ENCODE measurements around the gene NCAPG2.

NCAPG2 gene

GRCh38 chr7:158616050-158616449 is 88.6 kb downstream of the NCAPG2 start:
- no peak for DNase-seq (ENCODE audit: low spot score)
- H3K9me3 ChIP-seq (ENCODE audit: severe bottlenecking): no peaks in the 10 kb centered on the region
- no peak overlapping the region for H3K4me3 ChIP-seq (ENCODE audit: severe bottlenecking)
- ATAC-seq (ENCODE audit: low read depth): no peak
- no peak overlapping the region for H3K27ac ChIP-seq (ENCODE audit: poor library complexity, severe bottlenecking)
- H3K27me3 ChIP-seq (ENCODE audit: insufficient read depth, poor library complexity, severe bottlenecking): no peaks in the 10 kb centered on the region
- H3K4me1 ChIP-seq (ENCODE audit: insufficient read depth, poor library complexity, severe bottlenecking): no peaks in the 10 kb centered on the region
- TF ChIP-seq CTCF (IDR thresholded peaks at IDR 0.05; ENCODE audit: poor library complexity, severe bottlenecking): no peak
- peaks cover 3% of the 10 kb centered on the region; the same call in 1 of the 2 replicates for H3K36me3 ChIP-seq (ENCODE audit: low read depth)

DNA sequence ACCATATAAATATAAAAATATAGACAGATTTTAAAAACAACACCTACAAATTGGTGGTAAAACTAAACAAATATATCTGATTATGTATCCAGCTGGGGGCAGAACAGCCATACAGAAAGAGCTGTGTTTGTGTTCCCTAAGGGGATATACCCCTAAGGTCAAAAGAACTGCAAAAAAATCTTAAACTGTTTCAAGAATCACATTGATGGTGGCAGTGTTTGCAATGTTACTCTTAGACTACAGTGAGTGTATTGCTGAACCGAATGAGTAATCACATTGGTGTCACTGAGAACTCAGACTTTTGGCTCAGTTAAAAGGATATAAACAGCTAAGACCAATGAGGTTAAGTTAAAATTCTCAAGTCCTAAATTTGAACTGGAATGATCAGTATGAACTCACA is 89.9 kb downstream of the NCAPG2 start:
- ATAC-seq (ENCODE audit: low read depth) (no peak), DNase-seq (ENCODE audit: low spot score) (no peak)
- no peak for TF ChIP-seq CTCF (IDR thresholded peaks at IDR 0.05; ENCODE audit: poor library complexity, severe bottlenecking)
- H3K27me3 ChIP-seq (ENCODE audit: insufficient read depth, poor library complexity, severe bottlenecking): no peaks in the 10 kb centered on the region
- no peaks in the 10 kb centered on the region for H3K9me3 ChIP-seq (ENCODE audit: severe bottlenecking)
- H3K4me3 ChIP-seq (ENCODE audit: severe bottlenecking): no peak overlapping the region
- H3K4me1 ChIP-seq (ENCODE audit: insufficient read depth, poor library complexity, severe bottlenecking): no peaks in the 10 kb centered on the region
- peaks cover 3% of the 10 kb centered on the region; the same call in 1 of the 2 replicates for H3K36me3 ChIP-seq (ENCODE audit: low read depth)
- no peak overlapping the region for H3K27ac ChIP-seq (ENCODE audit: poor library complexity, severe bottlenecking)

DNA sequence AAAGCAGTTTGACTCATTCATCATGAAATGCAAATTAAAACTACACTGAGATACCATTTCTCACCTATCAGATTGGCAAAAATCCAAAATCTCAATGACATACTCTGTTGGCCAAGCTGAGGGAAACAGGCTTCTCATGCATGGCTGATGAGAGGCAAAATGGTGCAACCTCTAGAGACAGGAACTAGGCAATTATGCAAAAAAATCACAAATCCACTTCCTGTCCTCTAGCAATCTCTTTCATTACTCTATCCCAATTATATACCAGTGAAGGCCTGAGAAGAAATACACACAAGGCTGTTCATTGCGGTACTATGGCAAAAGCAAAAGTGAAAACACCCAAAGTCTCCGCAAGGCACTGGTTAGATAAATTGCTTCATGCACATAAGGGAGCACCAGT is 91.1 kb downstream of the NCAPG2 start:
- no peaks in the 10 kb centered on the region for H3K4me1 ChIP-seq (ENCODE audit: insufficient read depth, poor library complexity, severe bottlenecking)
- no peak for ATAC-seq (ENCODE audit: low read depth)
- TF ChIP-seq CTCF (IDR thresholded peaks at IDR 0.05; ENCODE audit: poor library complexity, severe bottlenecking): no peak
- H3K27ac ChIP-seq (ENCODE audit: poor library complexity, severe bottlenecking): no peak overlapping the region
- H3K36me3 ChIP-seq (ENCODE audit: low read depth): peaks cover 7% of the 10 kb centered on the region; the same call in 1 of the 2 replicates
- no peaks in the 10 kb centered on the region for H3K9me3 ChIP-seq (ENCODE audit: severe bottlenecking)
- H3K4me3 ChIP-seq (ENCODE audit: severe bottlenecking): no peak overlapping the region
- no peak for DNase-seq (ENCODE audit: low spot score)
- no peaks in the 10 kb centered on the region for H3K27me3 ChIP-seq (ENCODE audit: insufficient read depth, poor library complexity, severe bottlenecking)

GRCh38 chr7:158612546-158612945 is 92.1 kb downstream of the NCAPG2 start:
- peaks cover 10% of the 10 kb centered on the region; the same call in 1 of the 2 replicates for H3K36me3 ChIP-seq (ENCODE audit: low read depth)
- TF ChIP-seq CTCF (IDR thresholded peaks at IDR 0.05; ENCODE audit: poor library complexity, severe bottlenecking): no peak
- no peaks in the 10 kb centered on the region for H3K27me3 ChIP-seq (ENCODE audit: insufficient read depth, poor library complexity, severe bottlenecking)
- no peaks in the 10 kb centered on the region for H3K9me3 ChIP-seq (ENCODE audit: severe bottlenecking)
- H3K4me3 ChIP-seq (ENCODE audit: severe bottlenecking): no peak overlapping the region
- H3K27ac ChIP-seq (ENCODE audit: poor library complexity, severe bottlenecking): no peak overlapping the region
- no peaks in the 10 kb centered on the region for H3K4me1 ChIP-seq (ENCODE audit: insufficient read depth, poor library complexity, severe bottlenecking)
- ATAC-seq (ENCODE audit: low read depth) (no peak), DNase-seq (ENCODE audit: low spot score) (no peak)

GRCh38 chr7:158611541-158611940 is 93.1 kb downstream of the NCAPG2 start:
- no peak for TF ChIP-seq CTCF (IDR thresholded peaks at IDR 0.05; ENCODE audit: poor library complexity, severe bottlenecking)
- ATAC-seq (ENCODE audit: low read depth) (no peak), DNase-seq (ENCODE audit: low spot score) (no peak)
- peaks cover 13% of the 10 kb centered on the region; the same call in 1 of the 2 replicates for H3K36me3 ChIP-seq (ENCODE audit: low read depth)
- no peaks in the 10 kb centered on the region for H3K27me3 ChIP-seq (ENCODE audit: insufficient read depth, poor library complexity, severe bottlenecking)
- no peaks in the 10 kb centered on the region for H3K9me3 ChIP-seq (ENCODE audit: severe bottlenecking)
- H3K4me3 ChIP-seq (ENCODE audit: severe bottlenecking): no peak overlapping the region
- no peak overlapping the region for H3K27ac ChIP-seq (ENCODE audit: poor library complexity, severe bottlenecking)
- H3K4me1 ChIP-seq (ENCODE audit: insufficient read depth, poor library complexity, severe bottlenecking): no peaks in the 10 kb centered on the region
